K562 (cell line): ENCODE data around the gene RTCA.

Source experiments
- CBX3 ChIP-seq, 2 experiments: IDR thresholded peaks; 1 replicate in 1 of 2; 2 replicates in 1 of 2; pipeline ENCODE4 v1.6.1; 2012; ENCODE audit warnings: inconsistent platforms in 2 of 2, low read length in 2 of 2, borderline replicate concordance in 1 of 2, control low read depth in 1 of 2
- EZH2 ChIP-seq: IDR thresholded peaks from 2 replicates; pipeline ENCODE4 v1.6.1; 2012; ENCODE audit warnings: low read depth, mild to moderate bottlenecking, inconsistent platforms, low read length, borderline replicate concordance
- HDAC1 ChIP-seq, 2 experiments: fragments of 450-650 bp; IDR thresholded peaks; 2 replicates each; pipeline ENCODE4 v1.6.1; 2016 to 2017; ENCODE audit warnings: inconsistent platforms in 1 of 2, mild to moderate bottlenecking in 1 of 2, moderate library complexity in 1 of 2
- NFE2L1 ChIP-seq: fragments of 450-650 bp; IDR thresholded peaks from 2 replicates; pipeline ENCODE4 v1.6.1; 2016; ENCODE audit warnings: missing genetic modification characterization, low read depth, mild to moderate bottlenecking, missing compliant biosample characterization, moderate library complexity, borderline replicate concordance
- PCBP1 ChIP-seq: fragments of 200-400 bp; formaldehyde crosslinking; IDR thresholded peaks from 2 replicates; pipeline ENCODE4 v1.6.1; 2018; ENCODE audit warnings: mild to moderate bottlenecking, low read depth, low read length; ENCODE audit not compliant: poor library complexity, severe bottlenecking
- ZNF224 ChIP-seq: sonication (generic); formaldehyde crosslinking; IDR thresholded peaks from 2 replicates; pipeline ENCODE4 v1.8.0; 2022; ENCODE audit warnings: mild to moderate bottlenecking, missing genetic modification reagents

- TF ChIP-seq CBX3 (IDR thresholded peaks at IDR 0.05; ENCODE audit: borderline replicate concordance in 1 of 2, low read length in 2 of 2) (no peak), EZH2 (no peak), HDAC1 (IDR thresholded peaks at IDR 0.05) (no peak), NFE2L1 (tag) (no peak), ZNF224 (CRISPR knock-in tag) (no peak), PCBP1 (no peak)
Observed at GRCh38 chr1:100321100-100321493, 55.1 kb downstream of the RTCA start.
